K562 (cell line): ENCODE results near the gene MTERF2. TPM values are rescaled to one million over a fixed set of nuclear protein-coding genes. Genes with fewer than 3 reads are reported as not detected.

Experiments
- CREB3 ChIP-seq: fragments of 450-650 bp; conservative IDR thresholded peaks from 2 replicates; pipeline ENCODE4 v1.6.1; 2016; ENCODE audit warnings: missing genetic modification characterization, low read depth, mild to moderate bottlenecking, missing compliant biosample characterization, moderate library complexity
- EP300 ChIP-seq: IDR thresholded peaks from 2 replicates; pipeline ENCODE4 v1.6.1; 2012; ENCODE audit warnings: low read length, improper control_type of control experiment
- NCOA2 ChIP-seq, 2 experiments: fragments of 450-650 bp; IDR thresholded peaks; 2 replicates each; pipeline ENCODE4 v1.6.1; 2018; ENCODE audit warnings: mild to moderate bottlenecking in 2 of 2, moderate library complexity in 1 of 2; ENCODE audit not compliant: partially characterized antibody in 2 of 2
- PCBP2 ChIP-seq: fragments of 200-400 bp; formaldehyde crosslinking; IDR thresholded peaks from 2 replicates; pipeline ENCODE4 v1.6.1; 2018; ENCODE audit warnings: low read length, low read depth, mild to moderate bottlenecking, moderate library complexity; ENCODE audit not compliant: poor library complexity, severe bottlenecking
- RBM25 ChIP-seq: fragments of 200-400 bp; formaldehyde crosslinking; IDR thresholded peaks from 2 replicates; pipeline ENCODE4 v1.6.1; 2018; ENCODE audit warnings: low read length, low read depth, moderate library complexity; ENCODE audit not compliant: severe bottlenecking
- SLC30A9 ChIP-seq: fragments of 250-450 bp; sonication (Bioruptor Pico); IDR thresholded peaks from 2 replicates; pipeline ENCODE4 v1.8.0; 2022; ENCODE audit warnings: mild to moderate bottlenecking, moderate library complexity
- ZBTB11 ChIP-seq, 3 experiments: fragments of 200-800 bp in 1 of 3; fragments of 250-450 bp in 1 of 3; fragments of 450-650 bp in 1 of 3; sonication (Bioruptor Pico) in 1 of 3; sonication (Bioruptor generic) in 1 of 3; formaldehyde crosslinking in 1 of 3; IDR thresholded peaks; 2 replicates each; pipeline versions ENCODE4 v1.6.1 to v1.8.0; 2016 to 2022; ENCODE audit warnings: mild to moderate bottlenecking in 2 of 3, missing genetic modification characterization in 2 of 3, missing compliant biosample characterization in 1 of 3, moderate library complexity in 1 of 3
- polyA plus RNA-seq, 8 experiments: library from polyadenylated mRNA; depleted of rRNA in 4 of 8; stranded (reverse) in 5 of 8; unstranded in 3 of 8; fragments of >200 nt; fragmentation: Nextera tagmentation in 2 of 8; fragmentation: Illumina TruSeq in 1 of 8; extraction: Ambion mirVana in 2 of 8; extraction: Trizol in 1 of 8; gene quantifications; 2 replicates each; pipeline versions ENCODE4 v1.2.1 to v1.2.3, GENCODE V29; 2011 to 2014; ENCODE audit warnings: inconsistent platforms in 1 of 8, missing spikeins in 1 of 8
- total RNA-seq, 7 experiments: library from RNA; depleted of rRNA in 6 of 7; stranded (reverse); fragments of >200 nt in 6 of 7; fragmentation: Illumina TruSeq in 2 of 7; extraction: Trizol in 2 of 7; gene quantifications; 2 replicates each; pipeline versions ENCODE4 v1.2.1 to v1.2.3, GENCODE V29; 2011 to 2021; ENCODE audit warnings: low replicate concordance in 1 of 7
- TF ChIP-seq, protein P1 (sequence below): sonication (generic); formaldehyde crosslinking; IDR thresholded peaks from 2 replicates; pipeline ENCODE4 v1.8.1; 2022; ENCODE audit warnings: missing genetic modification reagents
- TF ChIP-seq, protein P2 (sequence below): sonication (generic); formaldehyde crosslinking; IDR thresholded peaks from 2 replicates; pipeline ENCODE4 v1.8.0; 2022; ENCODE audit warnings: mild to moderate bottlenecking, missing genetic modification reagents
- TF ChIP-seq, protein P3 (sequence below): sonication (generic); formaldehyde crosslinking; IDR thresholded peaks from 2 replicates; pipeline ENCODE4 v1.4.0; 2020; ENCODE audit warnings: mild to moderate bottlenecking, missing genetic modification reagents
- TF ChIP-seq, protein P4 (sequence below): fragments of 450-650 bp; formaldehyde crosslinking; IDR thresholded peaks from 2 replicates; pipeline ENCODE4 v1.4.0; 2020; ENCODE audit warnings: mild to moderate bottlenecking, moderate library complexity

The MTERF2 gene
- total and polyA plus RNA-seq, 9 of the 15 experiments (the other 6 are each of a cell fraction or from before 2014, with no cell fraction given), result 10.0 to 63.2 (median 33.2) TPM

DNA sequence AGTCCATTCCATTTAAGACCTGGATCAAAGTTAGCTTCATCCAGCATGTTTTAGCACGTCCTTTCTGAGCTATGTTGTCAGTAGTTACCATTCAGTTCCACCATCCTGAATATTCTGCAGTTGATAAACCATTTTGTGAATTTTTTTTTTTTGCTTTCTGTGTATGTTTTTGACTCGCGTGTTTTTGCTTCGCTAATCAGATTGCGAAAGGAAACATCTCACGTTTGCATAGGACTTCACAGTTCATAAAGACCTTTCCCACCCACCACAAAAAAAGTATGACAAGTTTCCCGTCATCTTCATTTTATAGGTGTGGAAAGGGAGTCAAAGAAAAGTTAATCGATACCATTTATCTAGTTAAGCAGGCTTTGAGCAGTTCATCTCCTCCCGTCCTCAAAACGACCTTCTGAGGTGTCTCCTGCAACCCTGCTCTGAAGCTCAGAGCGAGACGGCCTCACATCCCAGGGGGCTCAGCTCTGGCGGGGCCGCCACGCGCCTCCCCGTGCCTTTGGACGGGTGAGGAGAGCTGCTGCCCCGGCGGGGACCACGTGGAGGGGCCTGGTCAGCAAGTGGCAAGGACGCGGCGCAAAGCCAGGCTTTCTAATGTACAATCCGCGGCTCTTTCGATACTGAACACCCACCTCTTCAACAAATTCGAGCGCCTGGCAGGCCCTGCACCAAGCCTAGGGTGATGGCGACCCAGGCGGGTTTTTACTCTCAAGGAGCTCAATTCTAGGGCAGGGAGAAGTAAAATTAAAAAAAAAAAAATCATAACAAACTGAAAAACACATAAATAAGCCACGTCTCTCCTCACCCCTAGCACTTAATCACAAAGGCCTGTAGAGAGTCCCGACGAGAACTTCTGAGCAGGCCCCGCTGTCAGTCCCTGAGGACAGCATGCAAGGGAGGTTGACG lies 32.2 kb downstream of the MTERF2 start (continued):
- TF ChIP-seq, protein P1, sequence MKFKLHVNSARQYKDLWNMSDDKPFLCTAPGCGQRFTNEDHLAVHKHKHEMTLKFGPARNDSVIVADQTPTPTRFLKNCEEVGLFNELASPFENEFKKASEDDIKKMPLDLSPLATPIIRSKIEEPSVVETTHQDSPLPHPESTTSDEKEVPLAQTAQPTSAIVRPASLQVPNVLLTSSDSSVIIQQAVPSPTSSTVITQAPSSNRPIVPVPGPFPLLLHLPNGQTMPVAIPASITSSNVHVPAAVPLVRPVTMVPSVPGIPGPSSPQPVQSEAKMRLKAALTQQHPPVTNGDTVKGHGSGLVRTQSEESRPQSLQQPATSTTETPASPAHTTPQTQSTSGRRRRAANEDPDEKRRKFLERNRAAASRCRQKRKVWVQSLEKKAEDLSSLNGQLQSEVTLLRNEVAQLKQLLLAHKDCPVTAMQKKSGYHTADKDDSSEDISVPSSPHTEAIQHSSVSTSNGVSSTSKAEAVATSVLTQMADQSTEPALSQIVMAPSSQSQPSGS (CRISPR knock-in tag), result 0 out of 2 replicates have a peak, but pooled peaks have one; percentile 27
- no peak for TF ChIP-seq SLC30A9 (CRISPR knock-in tag)
- no peak for TF ChIP-seq EP300
- TF ChIP-seq, protein P2, sequence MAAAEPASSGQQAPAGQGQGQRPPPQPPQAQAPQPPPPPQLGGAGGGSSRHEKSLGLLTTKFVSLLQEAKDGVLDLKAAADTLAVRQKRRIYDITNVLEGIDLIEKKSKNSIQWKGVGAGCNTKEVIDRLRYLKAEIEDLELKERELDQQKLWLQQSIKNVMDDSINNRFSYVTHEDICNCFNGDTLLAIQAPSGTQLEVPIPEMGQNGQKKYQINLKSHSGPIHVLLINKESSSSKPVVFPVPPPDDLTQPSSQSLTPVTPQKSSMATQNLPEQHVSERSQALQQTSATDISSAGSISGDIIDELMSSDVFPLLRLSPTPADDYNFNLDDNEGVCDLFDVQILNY (CRISPR knock-in tag), result no peak
- TF ChIP-seq CREB3 (tag), result no peak
- no peak for TF ChIP-seq NCOA2 (IDR thresholded peaks at IDR 0.05; ENCODE audit: partially characterized antibody in 2 of 2)
- TF ChIP-seq PCBP2, result no peak
- no peak for TF ChIP-seq RBM25
- TF ChIP-seq, protein P3, sequence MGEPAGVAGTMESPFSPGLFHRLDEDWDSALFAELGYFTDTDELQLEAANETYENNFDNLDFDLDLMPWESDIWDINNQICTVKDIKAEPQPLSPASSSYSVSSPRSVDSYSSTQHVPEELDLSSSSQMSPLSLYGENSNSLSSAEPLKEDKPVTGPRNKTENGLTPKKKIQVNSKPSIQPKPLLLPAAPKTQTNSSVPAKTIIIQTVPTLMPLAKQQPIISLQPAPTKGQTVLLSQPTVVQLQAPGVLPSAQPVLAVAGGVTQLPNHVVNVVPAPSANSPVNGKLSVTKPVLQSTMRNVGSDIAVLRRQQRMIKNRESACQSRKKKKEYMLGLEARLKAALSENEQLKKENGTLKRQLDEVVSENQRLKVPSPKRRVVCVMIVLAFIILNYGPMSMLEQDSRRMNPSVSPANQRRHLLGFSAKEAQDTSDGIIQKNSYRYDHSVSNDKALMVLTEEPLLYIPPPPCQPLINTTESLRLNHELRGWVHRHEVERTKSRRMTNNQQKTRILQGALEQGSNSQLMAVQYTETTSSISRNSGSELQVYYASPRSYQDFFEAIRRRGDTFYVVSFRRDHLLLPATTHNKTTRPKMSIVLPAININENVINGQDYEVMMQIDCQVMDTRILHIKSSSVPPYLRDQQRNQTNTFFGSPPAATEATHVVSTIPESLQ, result 0 out of 2 replicates have a peak, but pooled peaks have one; percentile 51
- TF ChIP-seq, protein P4, sequence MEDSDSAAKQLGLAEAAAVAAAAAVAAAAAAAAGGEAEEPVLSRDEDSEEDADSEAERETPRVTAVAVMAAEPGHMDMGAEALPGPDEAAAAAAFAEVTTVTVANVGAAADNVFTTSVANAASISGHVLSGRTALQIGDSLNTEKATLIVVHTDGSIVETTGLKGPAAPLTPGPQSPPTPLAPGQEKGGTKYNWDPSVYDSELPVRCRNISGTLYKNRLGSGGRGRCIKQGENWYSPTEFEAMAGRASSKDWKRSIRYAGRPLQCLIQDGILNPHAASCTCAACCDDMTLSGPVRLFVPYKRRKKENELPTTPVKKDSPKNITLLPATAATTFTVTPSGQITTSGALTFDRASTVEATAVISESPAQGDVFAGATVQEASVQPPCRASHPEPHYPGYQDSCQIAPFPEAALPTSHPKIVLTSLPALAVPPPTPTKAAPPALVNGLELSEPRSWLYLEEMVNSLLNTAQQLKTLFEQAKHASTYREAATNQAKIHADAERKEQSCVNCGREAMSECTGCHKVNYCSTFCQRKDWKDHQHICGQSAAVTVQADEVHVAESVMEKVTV (CRISPR knock-in tag), result no peak
- 0 out of 6 replicates have a peak, but pooled peaks of 1 of the 3 experiments have one; percentile 18 for TF ChIP-seq ZBTB11 (CRISPR knock-in tag; IDR thresholded peaks at IDR 0.05)
